ENCODE results near the gene FNIP2.

The FNIP2 gene

GRCh38 chr4:158763462-158763861 is 5.4 kb upstream of the FNIP2 start:
- DNase-seq = no peak

DNA sequence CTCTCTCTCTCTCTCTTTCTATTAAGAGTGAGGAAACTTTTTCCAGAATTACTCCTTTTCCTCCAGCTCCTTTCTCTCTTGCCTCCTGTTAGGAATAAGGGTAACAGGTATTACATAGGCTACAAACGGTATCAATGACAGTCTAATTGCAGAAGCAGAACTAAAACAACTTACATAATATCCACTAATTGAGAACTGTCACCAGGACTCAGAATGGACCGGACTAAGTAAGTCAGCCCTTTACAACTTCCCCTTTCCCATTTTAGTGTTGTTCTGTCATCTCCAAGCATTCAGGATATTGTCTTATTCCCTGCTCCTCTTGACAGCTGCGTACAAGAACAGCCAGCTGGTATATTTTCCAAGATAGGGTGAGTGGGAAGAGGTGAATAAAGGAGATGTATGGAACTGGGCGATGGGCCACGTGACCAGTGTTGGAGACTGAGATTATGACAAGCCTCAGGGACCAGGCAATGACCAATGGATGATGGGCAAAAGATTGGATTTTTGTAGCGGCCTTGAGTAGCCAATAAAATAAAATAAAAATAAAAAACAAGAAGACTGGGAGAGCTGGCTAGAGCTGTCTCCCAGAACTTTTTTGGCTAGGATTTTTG is 2.3 kb upstream of the FNIP2 start:
- peak; percentile 51 to 87 (median 72) for DNase-seq

- peak in 1 of 4 experiments; percentile 33 for DNase-seq
Measured at GRCh38 chr4:158767451-158767850, 1.4 kb upstream of the FNIP2 start.

GRCh38 chr4:158769175-158769921 is 522 bp downstream of the FNIP2 start:
- peak; percentile 49 to 76 (median 71) for DNase-seq

GRCh38 chr4:158770671-158771070 is 1.8 kb downstream of the FNIP2 start:
- DNase-seq = no peak

DNA sequence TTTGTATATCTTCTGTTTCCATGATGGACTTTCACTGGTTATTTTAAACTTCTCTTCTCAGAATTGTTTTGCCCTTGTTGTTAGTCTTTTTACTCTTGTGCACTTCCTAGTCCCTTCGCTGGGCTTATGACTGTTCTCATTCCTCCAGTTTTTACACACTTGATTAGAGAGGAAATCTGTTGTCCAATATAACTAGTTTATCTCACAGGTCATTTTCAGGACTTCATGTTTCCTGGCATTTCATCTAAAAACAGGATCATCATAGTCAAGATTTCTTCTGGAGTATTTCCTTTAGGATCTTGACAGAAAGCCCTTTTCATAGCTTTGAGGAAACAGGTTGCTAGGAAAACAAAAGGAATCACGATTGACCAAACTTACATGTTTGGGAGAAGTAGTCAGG is 3.0 kb downstream of the FNIP2 start:
- DNase-seq = no peak

DNA sequence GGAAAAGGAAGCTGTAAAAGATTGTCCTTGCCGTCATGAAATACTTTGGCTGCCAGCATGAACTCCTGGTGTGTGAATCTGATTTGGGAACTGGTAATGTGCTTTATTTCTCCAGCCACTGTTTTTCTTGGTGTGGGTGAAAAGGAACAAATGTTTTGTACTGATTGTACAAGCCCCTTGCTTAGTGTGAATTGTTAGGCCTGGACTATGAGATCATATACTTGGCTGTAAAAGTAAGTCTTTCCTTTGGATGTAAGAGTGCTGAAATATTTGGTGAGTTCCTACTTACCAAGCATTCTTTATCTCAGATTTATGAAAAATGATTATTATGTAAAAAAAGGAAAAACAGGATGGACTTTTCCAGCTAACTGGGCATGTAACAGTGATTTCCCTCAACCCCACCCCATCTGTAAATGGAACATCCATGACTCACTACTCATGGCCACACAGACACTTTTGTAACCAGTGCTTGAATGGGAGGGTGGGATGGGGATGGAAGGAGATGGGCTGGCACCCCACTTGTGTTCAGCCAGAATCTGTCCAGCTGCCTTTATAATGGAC is 6.3 kb downstream of the FNIP2 start:
- peak in 3 of 4 experiments; percentile 36 to 39 (median 37) for DNase-seq

DNA sequence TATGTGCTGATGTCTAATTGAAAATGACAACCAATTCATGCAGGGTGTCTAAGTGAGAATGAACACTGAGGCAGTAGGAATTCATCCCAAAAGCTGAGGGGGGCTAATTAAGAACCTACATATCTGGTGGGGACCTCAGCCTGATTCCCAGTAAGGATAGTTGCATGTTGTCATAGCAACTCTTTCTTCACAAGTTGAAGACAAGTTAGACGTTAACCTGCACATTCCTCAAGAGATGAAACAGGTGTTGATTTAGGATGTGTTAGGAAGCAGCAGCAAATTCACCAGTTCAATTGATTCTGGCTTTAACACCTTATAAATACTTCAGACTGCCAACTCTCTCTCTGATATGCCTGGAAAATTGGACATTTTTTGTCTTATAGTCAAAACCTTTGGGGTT is 7.3 kb downstream of the FNIP2 start:
- DNase-seq = no peak

DNA sequence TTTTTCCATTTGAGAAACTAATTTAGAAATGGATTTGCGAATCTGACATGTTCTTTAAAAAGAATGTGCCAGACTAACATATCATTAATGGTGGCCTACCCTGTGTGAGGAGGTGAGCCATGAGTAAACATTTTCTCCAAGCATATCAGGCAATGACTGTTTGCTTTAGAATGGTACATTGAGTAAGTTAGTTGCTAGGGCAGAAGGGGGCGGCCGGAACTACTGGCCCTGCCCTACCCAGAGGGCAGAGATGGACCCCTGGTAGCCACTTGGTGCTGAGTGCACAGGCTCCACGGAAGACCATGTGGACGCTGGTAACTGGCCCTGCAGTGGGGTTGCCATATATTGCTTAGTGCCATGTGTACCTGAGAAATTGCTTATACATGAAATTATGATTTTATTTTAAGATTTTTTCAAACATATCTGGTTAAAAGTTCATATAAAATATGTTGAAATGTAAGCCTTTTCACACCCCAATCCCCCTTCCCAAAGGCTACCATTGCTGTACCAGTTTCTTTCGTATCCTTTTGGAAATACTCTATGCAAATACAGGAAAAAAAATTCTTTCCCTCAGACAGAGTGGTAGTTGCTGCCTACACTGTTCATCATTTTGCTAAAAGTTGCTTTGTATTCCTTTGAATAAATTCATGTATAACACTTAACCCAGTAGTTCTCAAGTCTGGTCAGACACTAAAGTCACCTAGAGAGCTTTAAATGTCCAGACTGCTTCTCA is 8.8 kb downstream of the FNIP2 start:
- no peak for DNase-seq

GRCh38 chr4:158778156-158778711 is 9.4 kb downstream of the FNIP2 start:
- DNase-seq = no peak

- no peak for DNase-seq
Measured at GRCh38 chr4:158778712-158779111, 9.9 kb downstream of the FNIP2 start.

DNA sequence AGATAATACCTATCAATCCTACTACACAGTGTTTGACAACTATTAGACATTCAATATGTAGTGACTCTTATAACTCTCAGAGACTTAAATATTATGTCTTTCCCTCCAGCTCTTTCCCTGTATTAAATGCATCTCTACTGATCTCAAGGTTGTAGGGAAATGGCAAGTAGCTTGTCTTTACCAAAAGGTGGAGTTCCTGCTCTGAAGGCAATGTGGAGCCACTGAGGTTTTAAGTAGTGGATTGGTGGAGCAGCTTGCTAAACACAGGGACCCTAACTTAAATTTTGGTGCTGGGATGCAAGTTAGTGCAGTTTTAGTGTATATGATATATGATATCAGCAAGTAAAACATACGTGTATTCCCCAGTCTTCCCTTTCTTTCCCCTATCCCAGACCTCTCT is 13.1 kb downstream of the FNIP2 start:
- DNase-seq = no peak

- DNase-seq = no peak
Measured at GRCh38 chr4:158782551-158783360, 13.9 kb downstream of the FNIP2 start.

DNA sequence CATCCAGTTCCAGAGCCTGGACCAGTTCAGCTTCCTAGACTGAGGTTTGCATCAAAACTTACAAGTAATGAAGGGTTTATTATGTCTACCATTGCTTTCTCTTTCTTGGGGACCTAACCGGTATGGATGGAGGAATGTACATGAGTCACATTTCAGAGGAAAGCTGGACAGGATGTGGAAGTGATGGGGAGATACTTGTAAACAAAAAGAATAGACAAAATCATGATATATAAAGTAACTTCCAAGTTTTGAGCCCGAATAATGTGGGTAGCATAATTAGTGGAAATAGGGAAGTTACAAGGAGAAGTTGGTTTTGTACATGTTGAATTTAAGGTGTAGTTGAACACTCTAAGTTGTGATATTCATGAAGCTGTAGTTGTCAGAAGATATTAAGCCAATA is 15.0 kb downstream of the FNIP2 start:
- peak in 2 of 4 experiments; percentile 56 to 62 for DNase-seq

GRCh38 chr4:158785718-158786117 is 16.9 kb downstream of the FNIP2 start:
- DNase-seq = no peak

- DNase-seq = no peak
Measured at GRCh38 chr4:158786121-158786601, 17.3 kb downstream of the FNIP2 start.

DNA sequence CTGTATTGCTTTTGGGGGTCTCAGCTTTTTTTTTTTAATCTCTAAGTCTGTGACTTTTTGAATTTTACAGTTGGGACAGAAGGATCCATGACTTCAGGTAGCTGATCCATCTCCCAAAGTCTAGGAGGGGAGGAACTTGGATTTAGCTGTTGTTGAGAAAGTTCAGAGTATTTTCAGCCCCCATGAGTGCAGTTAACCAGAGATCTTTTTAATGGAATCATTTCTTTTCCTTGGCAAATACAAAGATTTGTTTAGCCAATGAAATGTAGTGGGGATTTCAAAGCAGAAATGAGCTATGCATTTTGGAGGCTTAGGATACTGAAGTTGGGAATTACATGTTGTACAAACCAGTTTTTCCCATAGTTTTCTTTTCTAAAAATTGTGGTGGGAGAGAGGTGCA is 18.1 kb downstream of the FNIP2 start:
- no peak for DNase-seq

DNA sequence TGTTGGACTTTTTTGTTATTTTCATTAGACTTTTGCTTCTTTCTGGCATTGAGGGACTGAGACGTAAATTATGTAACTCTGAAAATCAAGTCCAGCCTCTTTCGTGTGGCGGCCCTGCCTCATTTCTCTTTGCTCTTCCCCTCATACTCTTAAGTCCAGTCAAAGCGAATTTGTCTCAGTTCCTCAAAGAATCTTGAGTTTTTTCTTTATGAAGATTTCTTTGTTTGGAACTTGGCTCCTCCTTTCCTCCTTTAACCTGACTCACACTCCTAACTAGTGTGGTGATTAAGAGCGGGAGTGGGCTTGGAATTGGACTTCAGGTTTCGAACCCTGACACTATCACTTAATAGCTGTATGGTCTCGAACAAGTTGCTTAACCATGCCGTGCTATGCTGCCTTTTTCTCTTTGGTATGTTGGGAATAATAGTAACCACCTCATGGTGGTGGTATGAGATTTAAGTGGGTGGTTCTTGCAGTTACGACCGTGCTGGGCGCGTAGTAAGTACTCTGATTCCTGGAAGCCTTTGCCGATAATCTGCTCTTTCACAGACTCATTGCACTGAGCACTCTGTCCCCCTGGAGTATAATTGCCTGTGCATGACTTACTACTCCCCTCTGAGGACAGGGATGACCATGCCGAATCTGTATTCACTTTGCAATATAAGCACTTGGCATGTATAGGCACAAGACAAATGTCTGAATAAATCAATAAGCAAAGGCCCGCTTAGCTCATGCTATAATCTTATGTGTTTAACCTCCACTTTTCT is 19.1 kb downstream of the FNIP2 start:
- peak; percentile 51 to 81 (median 73) for DNase-seq

GRCh38 chr4:158788516-158788915 is 19.7 kb downstream of the FNIP2 start:
- DNase-seq = peak; percentile 39 to 65 (median 56)

DNA sequence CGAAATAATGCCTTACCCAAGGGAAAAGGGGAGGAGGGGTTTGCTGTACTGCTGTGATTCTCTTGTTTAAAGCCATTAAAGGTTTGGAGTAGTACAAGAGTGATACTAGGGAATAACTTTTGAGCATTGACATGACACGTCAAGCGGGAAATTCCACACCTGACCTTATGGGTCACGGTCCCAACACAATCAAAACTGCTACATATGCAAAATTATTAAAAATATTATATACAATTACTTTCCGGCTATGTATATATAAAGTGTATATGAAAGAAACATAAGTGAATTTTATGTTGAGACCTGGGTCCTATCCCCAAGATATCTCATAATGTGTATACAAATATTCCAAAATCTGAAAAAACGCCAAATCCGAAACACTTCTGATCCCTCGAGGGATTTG is 21.0 kb downstream of the FNIP2 start:
- no peak for DNase-seq

DNA sequence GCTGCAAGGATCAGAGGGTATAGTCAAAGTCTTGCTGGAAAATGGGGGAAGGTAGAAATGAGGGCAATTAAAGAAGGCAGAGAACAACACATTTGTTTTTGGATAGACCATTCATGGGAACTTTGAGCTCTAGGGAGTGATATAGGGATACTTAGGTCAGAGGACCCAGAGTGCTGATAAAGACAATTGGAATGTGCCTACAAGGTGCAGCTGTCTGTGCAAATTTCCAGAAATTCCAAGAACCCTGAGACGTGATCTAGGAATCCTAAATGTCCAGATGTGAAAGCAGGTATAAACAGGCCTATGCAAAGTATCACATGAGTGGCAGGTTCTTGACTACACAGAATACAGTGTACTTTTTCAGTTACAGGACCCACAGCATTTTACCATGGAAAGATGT is 24.2 kb downstream of the FNIP2 start:
- no peak for DNase-seq
